GM18867 (cell line): ENCODE measurements around the gene CELF2.

Experiments used
- ATAC-seq: cut with Tn5 transposase; IDR thresholded peaks from one replicate; pipeline ENCODE4 v1.9.1; 2021; ENCODE audit warnings: mild to moderate bottlenecking, moderate library complexity; ENCODE audit not compliant: unreplicated experiment

The CELF2 gene

GRCh38 chr10:11242443-11243387, 225.0 kb downstream of the CELF2 start:
- peak; percentile 47 for ATAC-seq

- no peak for ATAC-seq
Measured at GRCh38 chr10:11243425-11244222, 226.0 kb downstream of the CELF2 start.

DNA sequence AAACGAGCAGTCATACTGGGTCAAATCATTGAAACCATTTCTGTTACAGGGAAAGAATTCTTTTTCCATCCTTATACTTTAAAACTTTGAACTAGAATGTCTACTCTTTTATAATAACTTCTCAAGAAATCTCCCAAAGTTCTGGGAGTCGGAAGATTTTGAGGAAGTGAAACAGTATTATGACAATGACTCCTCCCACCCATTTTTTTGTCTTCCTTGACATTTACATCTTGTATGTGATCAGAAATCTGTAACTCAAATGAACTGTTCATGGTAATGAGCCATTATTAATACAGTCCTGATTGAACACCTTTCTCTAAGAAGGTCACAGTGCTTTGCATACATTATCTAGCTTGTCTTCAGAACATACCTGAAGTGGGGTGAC, 227.4 kb downstream of the CELF2 start:
- ATAC-seq: peak; percentile 18

- peak; percentile 38 for ATAC-seq
Measured at GRCh38 chr10:11245510-11245909, 227.8 kb downstream of the CELF2 start.

DNA sequence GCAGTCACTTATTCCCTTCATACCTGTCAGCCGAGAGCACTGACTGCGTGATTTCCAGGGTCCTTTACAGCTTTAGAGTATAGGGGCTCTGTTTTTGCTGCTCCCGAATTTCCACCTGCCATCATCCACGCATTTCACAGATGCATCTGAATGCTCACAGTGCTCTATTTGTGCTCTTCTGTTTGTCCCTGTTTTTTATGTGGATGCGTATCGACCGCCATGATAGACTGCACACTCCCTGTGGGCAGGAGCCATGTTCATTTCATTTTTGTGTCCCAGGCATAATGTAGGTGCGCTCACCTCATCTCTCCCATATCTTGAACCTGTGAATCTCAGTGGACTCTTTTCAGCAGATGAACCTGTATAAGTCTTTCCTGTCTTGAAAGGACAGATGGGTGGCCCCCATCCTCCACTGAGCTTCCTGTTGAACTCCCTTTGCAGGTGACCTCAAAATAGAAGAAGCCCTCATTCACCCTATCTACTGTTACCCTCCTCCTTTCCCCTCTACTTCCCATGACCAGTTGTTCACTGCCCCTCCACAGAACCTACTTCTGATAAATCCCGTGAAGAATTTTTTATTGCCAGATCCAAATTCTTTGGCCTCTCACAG, 228.4 kb downstream of the CELF2 start:
- no peak for ATAC-seq

- ATAC-seq: peak; percentile 29
Measured at GRCh38 chr10:11246752-11247467, 229.2 kb downstream of the CELF2 start.

DNA sequence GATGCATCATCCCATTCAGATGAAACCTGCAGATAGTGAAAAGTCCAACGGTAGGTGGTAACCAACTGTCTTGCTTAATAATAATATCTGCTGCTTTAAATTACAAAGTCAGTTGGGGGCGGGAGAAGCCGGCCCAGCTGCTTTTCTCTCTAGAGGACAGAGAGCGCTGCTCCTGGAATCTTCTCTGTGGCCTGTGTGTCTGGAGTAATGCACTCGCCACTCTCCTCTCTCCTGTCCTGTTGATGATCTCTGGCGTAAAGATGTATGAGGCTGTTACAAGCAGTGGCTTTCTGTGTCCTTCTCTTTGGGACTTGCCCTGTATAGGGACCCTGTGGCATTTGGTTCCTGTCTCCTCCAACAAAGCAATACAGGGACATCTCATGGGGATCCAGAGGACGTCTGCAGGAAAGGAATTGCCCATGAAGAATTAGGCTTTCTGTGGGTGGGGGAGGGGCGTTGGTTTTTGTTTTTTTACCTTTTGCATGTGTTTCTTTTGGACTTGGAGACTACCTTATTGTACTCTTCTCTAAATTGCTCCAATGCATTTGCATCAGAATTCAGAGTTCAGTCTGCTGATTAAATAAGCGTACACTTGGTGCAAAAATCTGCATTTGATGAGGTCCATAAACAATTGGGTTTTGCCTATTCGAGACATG, 231.6 kb downstream of the CELF2 start:
- ATAC-seq: no peak

- ATAC-seq: no peak
Measured at GRCh38 chr10:11249808-11250195, 232.1 kb downstream of the CELF2 start.

DNA sequence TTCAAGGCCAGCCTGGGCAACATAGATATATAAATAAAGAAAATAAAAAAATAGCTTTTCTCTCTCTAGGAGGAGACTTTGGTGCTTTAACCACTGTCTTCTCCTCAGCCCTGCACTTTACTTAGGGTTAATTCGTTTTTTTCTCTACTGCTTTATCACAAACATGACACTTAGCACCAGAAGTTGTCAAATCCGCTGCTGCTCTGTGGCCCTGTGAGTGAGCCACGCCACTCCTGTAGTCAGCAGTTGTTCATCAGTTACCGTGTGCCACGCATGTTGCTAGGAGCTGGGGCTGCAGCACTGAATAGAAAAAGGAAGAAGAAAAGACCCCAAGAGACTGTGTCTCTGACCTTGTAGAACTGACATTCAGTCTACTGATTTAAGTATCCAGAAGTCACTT, 232.6 kb downstream of the CELF2 start:
- no peak for ATAC-seq

DNA sequence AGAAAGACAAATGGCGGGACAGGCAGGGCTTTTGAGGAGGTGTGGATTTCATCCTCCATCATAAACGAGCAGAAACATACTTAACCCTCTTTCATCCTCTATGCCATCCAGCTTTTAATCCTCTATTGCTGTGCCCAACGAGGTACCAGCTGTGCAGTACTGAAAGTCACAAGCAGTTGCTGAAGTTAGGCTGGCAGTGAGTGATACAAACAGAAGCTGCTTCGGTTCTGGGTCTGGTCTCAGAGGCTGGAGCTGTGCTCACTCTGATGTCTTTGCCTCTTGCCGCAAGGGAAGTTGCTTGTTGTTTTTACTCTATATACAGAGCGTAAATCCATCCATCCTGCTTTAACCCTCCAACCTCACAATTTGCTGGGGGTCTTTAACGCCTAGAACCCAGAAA, 235.2 kb downstream of the CELF2 start:
- ATAC-seq: no peak

- ATAC-seq: no peak
Measured at GRCh38 chr10:11253385-11254002, 235.8 kb downstream of the CELF2 start.

- no peak for ATAC-seq
Measured at GRCh38 chr10:11255156-11255555, 237.5 kb downstream of the CELF2 start.

- peak; percentile 46 for ATAC-seq
Measured at GRCh38 chr10:11255796-11256444, 238.2 kb downstream of the CELF2 start.

- no peak for ATAC-seq
Measured at GRCh38 chr10:11256896-11257295, 239.2 kb downstream of the CELF2 start.

DNA sequence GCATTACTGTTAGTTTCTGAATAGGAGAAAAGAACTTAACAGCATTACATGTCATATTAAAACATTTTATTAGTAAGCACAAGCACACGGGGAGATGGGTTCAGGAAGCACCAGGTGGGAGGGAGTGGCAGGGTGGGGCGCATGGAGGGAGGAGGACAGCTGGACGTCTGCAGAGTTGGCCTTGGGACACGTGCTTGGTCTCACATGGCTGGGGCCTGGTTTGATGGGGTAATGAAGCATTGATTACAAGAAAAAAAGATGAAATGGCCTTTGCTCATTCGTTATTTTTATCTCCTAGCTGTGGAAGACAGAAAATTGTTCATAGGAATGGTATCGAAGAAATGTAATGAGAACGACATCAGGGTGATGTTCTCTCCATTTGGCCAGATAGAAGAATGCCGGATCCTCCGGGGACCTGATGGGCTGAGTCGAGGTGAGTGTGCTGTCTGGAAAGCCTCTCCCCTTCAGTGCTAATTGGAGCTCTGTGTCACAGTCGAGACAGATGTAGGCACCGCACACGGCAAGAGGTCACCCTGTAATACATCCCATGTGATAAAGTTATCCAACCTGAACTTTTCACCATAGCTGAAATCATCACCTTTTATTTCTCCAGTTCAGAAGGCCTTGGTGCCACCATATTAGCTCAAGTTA, 239.9 kb downstream of the CELF2 start:
- ATAC-seq: no peak

DNA sequence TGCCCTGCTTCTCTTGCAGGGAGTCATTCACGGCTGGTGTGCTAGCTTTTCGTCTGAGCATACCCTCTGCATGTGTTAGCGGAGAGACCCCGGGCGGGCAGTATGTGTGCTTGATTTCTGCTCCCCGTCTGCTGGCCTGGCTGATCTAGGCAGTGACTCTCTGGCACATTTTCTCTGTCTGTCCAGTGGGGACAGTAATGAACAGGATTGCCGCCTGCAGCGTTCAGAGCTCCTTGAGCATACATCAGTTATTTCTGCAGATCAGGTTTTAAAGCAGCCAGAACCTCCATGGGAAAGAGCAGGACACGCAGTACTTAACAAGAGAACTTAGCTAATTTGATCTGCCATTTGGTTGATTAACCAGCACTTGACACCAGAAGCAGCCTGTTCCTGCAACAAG, 242.5 kb downstream of the CELF2 start:
- no peak for ATAC-seq

DNA sequence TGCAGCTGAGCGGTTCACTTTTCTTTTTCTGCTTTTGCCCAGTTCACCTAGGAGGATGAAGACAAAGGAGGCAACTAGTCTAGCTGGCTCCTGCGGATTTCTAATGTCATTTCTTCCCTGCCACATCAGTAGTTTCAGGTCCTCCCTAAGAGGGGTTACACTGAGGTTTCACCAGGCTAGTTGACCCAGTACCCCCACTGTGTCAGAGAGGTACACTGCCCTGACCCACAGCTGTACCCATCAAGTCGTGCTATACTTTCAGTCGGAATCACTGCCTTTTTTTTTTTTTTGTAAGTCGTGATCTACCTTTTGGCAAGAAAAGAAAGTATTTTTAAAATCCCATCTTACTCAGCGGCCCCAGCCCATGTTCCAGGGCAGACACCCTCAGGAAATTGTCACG, 243.5 kb downstream of the CELF2 start:
- no peak for ATAC-seq

DNA sequence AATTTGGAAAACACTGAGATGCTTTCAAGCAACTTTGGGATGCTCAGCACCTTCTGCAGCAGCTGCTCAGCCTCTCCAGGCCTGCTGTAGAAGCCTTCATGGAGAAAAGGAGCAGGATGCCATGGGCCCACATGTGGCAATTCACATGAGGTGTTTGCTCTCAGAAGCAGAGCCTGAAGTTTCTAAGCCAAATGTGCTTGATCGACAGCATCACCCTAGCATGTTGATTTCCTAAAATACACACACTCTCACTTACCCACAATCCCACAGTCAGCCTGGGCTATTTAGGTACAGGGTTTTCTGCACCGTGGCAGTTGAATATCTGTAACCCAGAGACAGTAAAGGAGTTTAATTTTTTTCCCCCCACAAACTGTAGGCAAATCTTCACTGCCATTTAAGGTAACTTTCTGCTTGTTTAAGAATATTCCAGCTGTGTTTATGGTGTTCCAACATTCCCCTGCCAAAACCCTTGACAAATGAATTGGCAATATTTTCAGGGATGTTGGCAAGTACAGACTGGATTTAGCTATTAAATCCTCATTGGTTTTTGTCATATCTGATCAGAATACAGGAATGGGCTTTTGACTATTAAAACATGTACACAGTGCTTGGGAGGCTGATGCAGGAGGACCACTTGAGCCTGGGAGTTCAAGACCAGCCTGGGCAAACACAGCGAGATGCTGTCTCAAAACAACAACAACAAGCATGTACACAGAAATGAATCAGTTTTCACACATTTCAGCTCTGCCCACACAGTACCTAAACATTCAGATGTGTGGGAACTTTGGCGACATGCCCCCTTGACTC, 244.2 kb downstream of the CELF2 start:
- peak; percentile 43 for ATAC-seq
